DMS114 treated with DMSO at 0.1 percent for 48 hours (cell line): ENCODE results near the gene ZNF512B.
"Not testable (repeated sequence)": the region's sequence is repeated elsewhere in the genome, so short reads cannot be mapped to it uniquely, and the experiment has no call there.

ENCODE experiments used
- DNase-seq: peaks from one replicate; lab custom pipeline; 2025; ENCODE audit not compliant: unreplicated experiment; lab: John Stamatoyannopoulos, UW

Gene ZNF512B

DNA sequence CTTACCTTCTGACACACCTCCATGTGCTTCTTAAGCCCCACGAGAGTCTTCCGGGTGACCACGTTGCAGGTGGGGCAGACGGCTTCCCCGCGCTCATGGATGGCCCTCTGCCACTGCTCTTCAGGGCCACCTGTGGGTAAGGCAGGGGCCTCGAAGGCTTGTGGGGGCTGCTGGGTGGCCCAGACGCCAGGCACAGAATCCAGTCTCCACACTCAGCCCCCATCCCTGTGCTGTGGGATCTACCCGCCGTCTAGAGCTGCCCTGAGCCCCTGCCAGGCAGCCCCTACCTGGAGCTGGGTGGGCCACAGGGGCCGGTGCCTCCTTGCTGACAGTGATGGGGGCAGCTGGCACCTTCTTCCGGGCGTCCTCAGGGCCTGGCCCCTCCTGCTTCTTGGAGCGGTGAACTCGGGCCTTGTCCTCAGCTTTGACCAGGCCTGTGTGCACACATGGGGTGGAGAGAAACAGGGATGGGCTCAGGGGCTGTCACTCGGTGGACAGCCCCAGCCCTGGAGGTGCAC, 5.9 kb downstream of the ZNF512B start:
- no peak for DNase-seq

- no peak for DNase-seq
Observed at GRCh38 chr20:63963348-63963741, 6.4 kb downstream of the ZNF512B start.

GRCh38 chr20:63962426-63963347, 7.0 kb downstream of the ZNF512B start:
- no peak for DNase-seq

DNA sequence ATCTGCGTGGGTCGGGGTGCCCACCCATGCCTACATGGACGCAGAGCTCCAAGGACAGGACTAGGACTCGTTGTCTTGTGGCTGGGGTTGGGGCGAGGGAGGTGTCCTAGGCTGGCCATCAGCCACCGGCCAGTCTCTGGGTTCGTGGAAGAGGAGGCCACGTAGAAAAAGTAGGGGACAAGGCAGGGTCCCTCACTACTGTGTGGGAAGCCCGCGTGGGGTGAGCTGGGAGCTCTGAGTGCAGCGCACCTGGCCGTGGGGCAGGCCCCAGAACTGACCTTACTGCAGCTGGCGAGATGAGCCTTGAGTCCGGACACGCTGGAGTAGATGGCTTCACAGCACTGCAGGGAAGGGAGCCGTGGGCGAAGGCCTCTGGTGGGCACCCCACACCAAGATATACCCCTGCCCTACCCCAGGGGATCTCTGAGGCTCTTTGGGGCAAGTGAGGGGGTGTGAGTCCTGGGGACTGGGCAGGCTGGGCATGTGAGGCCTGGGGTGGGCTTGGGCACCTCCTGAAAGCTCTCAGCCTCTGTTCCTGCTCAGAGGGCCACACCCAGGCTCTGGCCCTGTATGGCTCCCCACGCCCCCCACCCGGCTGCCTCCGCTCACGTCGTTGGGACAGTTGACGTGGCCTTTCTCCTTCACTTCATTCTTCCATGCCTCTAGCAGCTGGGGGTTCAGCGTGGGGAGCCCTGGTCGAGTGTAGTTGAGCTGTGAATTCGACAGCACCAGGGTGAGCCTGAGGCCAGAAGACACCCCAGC, 7.9 kb downstream of the ZNF512B start:
- no peak for DNase-seq

- not testable (repeated sequence) for DNase-seq
Observed at GRCh38 chr20:63960654-63961621, 8.8 kb downstream of the ZNF512B start.

GRCh38 chr20:63959699-63960075, 10.0 kb downstream of the ZNF512B start:
- DNase-seq: no peak

DNA sequence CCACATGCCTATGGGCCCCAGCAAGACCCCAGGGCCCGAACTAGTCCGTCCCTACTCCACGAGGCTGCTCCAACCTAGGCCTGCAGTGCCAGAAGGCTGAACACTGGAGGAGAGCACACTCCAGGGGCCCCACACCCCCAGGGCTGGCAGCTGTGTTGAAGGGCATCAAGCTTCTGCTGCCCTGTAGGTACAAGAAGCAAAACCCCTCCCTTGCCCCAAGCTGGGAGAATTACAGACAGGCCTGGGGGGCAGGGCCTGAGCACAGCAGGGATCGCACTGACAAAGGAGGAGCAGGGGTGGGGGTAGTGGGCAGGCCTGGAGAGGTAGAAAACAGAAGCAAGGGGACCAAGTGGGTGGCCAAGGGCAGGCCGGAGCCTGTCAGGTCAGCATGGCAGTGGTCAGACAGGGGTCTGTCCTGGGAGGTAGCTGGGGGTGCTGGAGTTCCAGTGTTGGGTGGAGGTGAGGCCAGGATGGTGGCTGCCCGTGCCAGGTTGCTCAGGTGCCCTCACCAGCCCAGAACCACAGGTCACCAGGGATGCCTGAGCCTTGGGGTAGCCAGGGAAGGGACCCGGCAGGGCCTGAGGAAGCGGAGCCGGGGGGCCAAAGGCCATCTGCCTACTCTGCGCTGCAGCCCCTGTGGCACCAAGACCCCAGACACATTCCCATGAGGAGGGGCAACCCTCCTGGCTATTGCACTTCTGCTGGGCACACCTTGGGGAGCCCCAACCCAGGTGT, 10.6 kb downstream of the ZNF512B start:
- no peak for DNase-seq

- DNase-seq: no peak
Observed at GRCh38 chr20:63958471-63958870, 11.3 kb downstream of the ZNF512B start.

- DNase-seq: no peak
Observed at GRCh38 chr20:63957690-63958441, 11.9 kb downstream of the ZNF512B start.

DNA sequence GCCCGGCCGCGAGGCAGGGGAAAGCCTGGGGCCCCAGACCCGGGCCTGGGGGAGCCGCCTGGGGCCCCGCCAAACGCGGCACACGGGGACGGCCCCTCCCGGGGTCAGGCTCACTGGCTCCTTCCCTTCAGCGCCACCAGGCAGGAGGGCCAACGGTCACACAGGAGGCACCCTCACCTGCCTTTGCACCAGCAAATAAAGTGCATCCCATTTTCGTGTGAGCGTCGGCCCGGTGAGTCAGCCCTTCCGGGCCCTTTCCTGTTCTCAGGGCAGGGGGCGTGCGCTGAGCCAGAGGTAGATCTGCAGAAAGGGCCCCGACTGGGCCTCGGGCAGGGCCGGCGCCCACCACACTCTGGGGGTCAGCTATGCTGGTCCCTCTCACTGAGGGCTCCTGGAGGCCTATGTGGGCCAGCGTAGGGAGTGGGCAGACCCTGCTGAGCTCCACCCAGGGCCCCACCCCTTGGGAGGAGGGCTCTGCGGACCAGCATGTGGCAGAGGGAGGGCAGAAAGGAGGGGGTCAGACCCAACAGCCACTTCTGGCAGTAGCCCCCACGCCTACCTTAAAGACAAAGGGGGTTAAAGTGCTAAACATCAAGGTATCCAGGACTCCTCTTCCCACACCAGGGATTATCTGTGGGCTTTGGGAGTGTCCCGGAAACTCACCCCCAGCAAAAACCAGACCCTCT, 12.6 kb downstream of the ZNF512B start:
- DNase-seq: peak; percentile 22

GRCh38 chr20:63956664-63957003, 13.1 kb downstream of the ZNF512B start:
- DNase-seq: no peak

GRCh38 chr20:63955827-63956663, 13.7 kb downstream of the ZNF512B start, which contains the start of gene UCKL1:
Gene UCKL1 (minus strand): TSS chr20:63956416. CDS start chr20:63956372, 44 bp downstream.
- DNase-seq: peak; percentile 74

GRCh38 chr20:63955281-63955826, 14.4 kb downstream of the ZNF512B start:
- no peak for DNase-seq

DNA sequence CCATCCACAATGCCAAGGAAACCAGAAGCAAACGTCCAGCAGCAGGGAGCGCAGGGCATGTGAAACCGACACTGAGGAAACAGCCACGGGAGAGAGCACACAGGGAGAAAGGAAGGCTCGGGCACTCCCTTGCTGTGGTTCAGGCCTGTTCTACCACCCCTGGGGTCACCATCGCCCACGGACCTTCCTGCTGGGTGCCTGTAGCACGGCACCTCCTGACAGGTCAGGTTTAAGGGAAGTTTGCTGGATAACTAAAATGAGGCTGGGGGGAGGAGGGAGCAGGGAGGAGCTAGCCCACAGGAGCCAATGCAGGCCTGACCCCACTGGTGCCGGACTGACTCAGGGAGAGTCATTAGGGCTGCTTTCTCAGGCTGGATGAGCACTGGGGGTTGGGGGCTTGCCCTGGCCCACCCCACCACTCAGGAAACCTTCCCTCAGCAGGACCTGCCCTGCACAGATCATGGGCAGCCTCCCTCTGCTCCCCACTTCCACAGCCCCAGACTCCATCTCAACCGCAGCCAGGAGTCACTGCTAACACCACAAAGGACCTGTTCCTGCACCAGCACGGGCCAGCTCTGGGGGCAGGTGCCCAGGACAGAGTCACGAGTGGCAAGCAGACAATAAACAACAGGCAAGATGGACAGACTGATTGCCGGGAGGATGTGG, 15.8 kb downstream of the ZNF512B start:
- DNase-seq: no peak

GRCh38 chr20:63952769-63953168, 17.0 kb downstream of the ZNF512B start:
- no peak for DNase-seq

- DNase-seq: no peak
Observed at GRCh38 chr20:63952210-63952535, 17.6 kb downstream of the ZNF512B start.
